Fibroblast of pulmonary artery (primary cell): ENCODE results near the gene PBX2.

Experiments used
- DNase-seq: peaks from one replicate; pipeline ENCODE4 v3.0.0-alpha.2; 2010; ENCODE audit warnings: low read depth
- H3K4me3 ChIP-seq: replicated peaks from 2 replicates; pipeline ENCODE4 v1.5.1; 2011; ENCODE audit warnings: low read depth, mild to moderate bottlenecking, control low read depth, low read length, moderate library complexity
- CTCF ChIP-seq: IDR thresholded peaks from 2 replicates; pipeline ENCODE4 v1.5.1; 2011; ENCODE audit warnings: mild to moderate bottlenecking, control low read depth, low read length, inconsistent platforms; ENCODE audit errors: missing control alignments

PBX2 gene

GRCh38 chr6:32183483-32184083, 6.4 kb downstream of the PBX2 start:
- DNase-seq = no peak
- no peak for TF ChIP-seq CTCF
- no peak overlapping the region for H3K4me3 ChIP-seq

- no peak for DNase-seq
- TF ChIP-seq CTCF = no peak
- H3K4me3 ChIP-seq = no peak overlapping the region
These were observed 7.0 kb downstream of the PBX2 start for GRCh38 chr6:32183030-32183429.

- no peak for TF ChIP-seq CTCF
- DNase-seq = no peak
These were observed 7.4 kb downstream of the PBX2 start for GRCh38 chr6:32182555-32182981.

GRCh38 chr6:32181915-32182529, 8.0 kb downstream of the PBX2 start:
- no peak for TF ChIP-seq CTCF
- no peak for DNase-seq
- no peak overlapping the region for H3K4me3 ChIP-seq

More at GRCh38 chr6:32182555-32182981, 7.4 kb downstream of the PBX2 start:
- H3K4me3 ChIP-seq = no peak overlapping the region

- TF ChIP-seq CTCF = no peak
- H3K4me3 ChIP-seq = no peak overlapping the region
- DNase-seq = no peak
These were observed 8.8 kb downstream of the PBX2 start for GRCh38 chr6:32181148-32181702.

- no peak for DNase-seq
- TF ChIP-seq CTCF = no peak
- no peak overlapping the region for H3K4me3 ChIP-seq
These were observed 10.1 kb downstream of the PBX2 start for GRCh38 chr6:32179766-32180405.
